SK-N-SH treated with all-trans-retinoic acid at 6 μM for 48 hours (cell line): ENCODE data around the gene SLX9.

ENCODE experiments used
- ARNTL ChIP-seq: fragments of 450-650 bp; formaldehyde crosslinking; IDR thresholded peaks from 2 replicates; pipeline ENCODE4 v1.5.0; 2020; ENCODE audit warnings: low read depth, mild to moderate bottlenecking, moderate library complexity, borderline replicate concordance
- BACH2 ChIP-seq: fragments of 250-450 bp; sonication (Bioruptor Pico); IDR thresholded peaks from 2 replicates; pipeline ENCODE4 v1.9.0; 2021; ENCODE audit warnings: mild to moderate bottlenecking, borderline replicate concordance
- RARB ChIP-seq: fragments of 250-450 bp; sonication (Bioruptor Pico); IDR thresholded peaks from 2 replicates; pipeline ENCODE4 v1.8.0; 2021; ENCODE audit warnings: mild to moderate bottlenecking, moderate library complexity
- TOX ChIP-seq: fragments of 250-450 bp; sonication (Bioruptor Pico); IDR thresholded peaks from 2 replicates; pipeline ENCODE4 v1.8.0; 2021; ENCODE audit warnings: mild to moderate bottlenecking, moderate library complexity, borderline replicate concordance
- ZC3H10 ChIP-seq: fragments of 250-450 bp; sonication (Bioruptor Pico); IDR thresholded peaks from 2 replicates; pipeline ENCODE4 v1.5.1; 2021; ENCODE audit warnings: mild to moderate bottlenecking, moderate library complexity

- TF ChIP-seq RARB (no peak), ARNTL (CRISPR knock-in tag) (no peak), ZC3H10 (no peak), BACH2 (CRISPR knock-in tag) (no peak), TOX (CRISPR knock-in tag) (no peak)
These were observed 26.6 kb downstream of the SLX9 start for GRCh38 chr21:44966135-44967081.
